Measurements from ENCODE around the gene FOXP1.

GRCh38 chr3:70994644-70995043, 588.9 kb downstream of the FOXP1 start:
- TF ChIP-seq CTCF (IDR thresholded peaks at IDR 0.05) (no peak), EZH2 (IDR thresholded peaks at IDR 0.05) (no peak)

Data from neural progenitor cell (in vitro differentiated cells).